Stomach (tissue), 9 donors: ENCODE data around the gene C1QTNF12. TPM values are rescaled to one million over a fixed set of nuclear protein-coding genes. Genes with fewer than 3 reads are reported as not detected.
A peak's percentile ranks its signal among the peaks of the same experiment; 100 is the strongest.

ENCODE experiments used
- DNase-seq, 2 donors: peaks; one replicate each; pipeline versions ENCODE4 v3.0.0 to v3.0.0-alpha.2; 2013 to 2019
- H3K27ac ChIP-seq, 5 donors: fragments of 200-600 bp in 4 of 5; sonication (generic) in 4 of 5; one replicate each; pipeline ENCODE4 v1.5.1; 2013 to 2019; ENCODE audit warnings: mild to moderate bottlenecking in 1 of 5, moderate library complexity in 1 of 5
- H3K27me3 ChIP-seq, 3 donors: fragments of 200-600 bp; sonication (generic); one replicate each; pipeline ENCODE4 v1.5.1; 2017 to 2019; ENCODE audit warnings: mixed run types in 1 of 3
- H3K36me3 ChIP-seq, 4 donors: fragments of 200-600 bp; sonication (generic); 1 replicate in 3 of 4; 2 replicates in 1 of 4; pipeline ENCODE4 v1.5.1; 2016 to 2019
- H3K4me1 ChIP-seq, 4 donors: fragments of 200-600 bp; sonication (generic); one replicate each; pipeline ENCODE4 v1.5.1; 2016 to 2019
- H3K4me3 ChIP-seq, 4 donors: fragments of 200-600 bp; sonication (generic) in 3 of 4; one replicate each; pipeline ENCODE4 v1.5.1; 2016 to 2019; ENCODE audit warnings: mild to moderate bottlenecking in 1 of 4
- H3K9me3 ChIP-seq, 4 donors: fragments of 200-600 bp; sonication (generic); one replicate each; pipeline ENCODE4 v1.5.1; 2016 to 2019
- EP300 ChIP-seq: sonication (generic); formaldehyde crosslinking; IDR thresholded peaks from one replicate; pipeline ENCODE4 v1.6.1; 2017; ENCODE audit warnings: antibody characterized with exemption
- POLR2A ChIP-seq, 4 donors: fragments of 450-650 bp; IDR thresholded peaks; one replicate each; pipeline ENCODE4 v1.6.1; 2016; ENCODE audit warnings: antibody characterized with exemption in 4 of 4, control low read depth in 2 of 4, mild to moderate bottlenecking in 1 of 4, moderate library complexity in 1 of 4
- POLR2AphosphoS5 ChIP-seq, 3 donors: sonication (generic); formaldehyde crosslinking; IDR thresholded peaks; one replicate each; pipeline ENCODE4 v1.6.1; 2016; ENCODE audit warnings: antibody characterized with exemption in 3 of 3
- WGBS, 5 donors: extraction: QIAGEN DNeasy Blood & Tissue Kit in 3 of 5; methylation state at CpG; one replicate each; pipeline versions ENCODE4 v1.1.5 to v1.1.7; 2013 to 2018; 5-methylcytosine and 5-hydroxymethylcytosine counted together
- intact Hi-C: fragments of 100-400 bp; cut with DNase I; formaldehyde crosslinking; loops from one replicate; pipeline ENCODE4 v1.15.1; 2023; ENCODE audit warnings: low total_unique reads
- polyA plus RNA-seq, 3 donors: library from polyadenylated mRNA; stranded (reverse); fragments of 200-250 nt; gene quantifications; one replicate each; pipeline ENCODE4 v1.2.3, GENCODE V29; 2013
- total RNA-seq, 5 donors: library from RNA; depleted of rRNA; stranded (reverse); fragments of >200 nt; gene quantifications; one replicate each; pipeline versions ENCODE4 v1.1.0 to v1.2.3, GENCODE V29; 2014 to 2016
- TF ChIP-seq, protein P1 (sequence below), 7 experiments: fragments of 450-650 bp in 4 of 7; fragments of 200-600 bp in 3 of 7; sonication (generic) in 3 of 7; IDR thresholded peaks; one replicate each; pipeline ENCODE4 v1.5.1; 2016 to 2019; ENCODE audit warnings: antibody characterized with exemption in 7 of 7, control low read depth in 2 of 7, mild to moderate bottlenecking in 1 of 7
- donor health status: healthy with polysubstance abuse.
- donor health status: Bipolar disorder and iron deficiency.
- donor health status: healthy.

Gene C1QTNF12
- total and polyA plus RNA-seq, 8 donors: 1.5 to 21.3 (median 2.9) TPM; not detected in 2

DNA sequence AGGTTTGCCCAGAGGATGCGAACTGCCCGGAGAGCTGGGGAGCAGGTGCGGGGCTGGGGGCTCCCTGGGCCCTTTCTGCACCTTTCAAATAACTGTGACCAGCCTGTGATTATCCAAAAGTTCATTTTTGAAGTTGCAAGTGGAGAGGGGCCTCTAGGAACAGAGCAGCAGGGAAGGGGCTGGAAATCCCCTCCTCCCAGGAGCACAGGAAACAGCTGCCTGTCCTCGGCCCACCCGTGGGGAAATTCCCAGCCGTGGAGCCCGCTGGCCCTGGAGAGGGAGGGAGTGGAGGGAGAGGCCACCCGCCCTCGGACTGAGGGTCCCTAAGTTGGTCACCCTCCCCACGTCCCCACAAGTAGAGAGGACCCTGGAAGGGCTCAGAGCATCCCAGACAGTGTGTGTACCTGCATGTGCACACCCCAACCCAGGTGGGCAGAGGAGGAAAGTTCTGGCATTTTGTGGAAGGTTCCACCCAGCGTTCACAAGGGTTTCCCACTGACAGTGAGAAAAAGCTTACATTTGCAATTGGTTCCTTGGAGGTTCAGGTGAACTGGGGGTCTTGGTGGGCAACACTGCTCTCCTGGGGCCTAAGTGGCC, 31.3 kb downstream of the C1QTNF12 start:
- H3K9me3 ChIP-seq: no peaks in the 10 kb centered on the region
- no peak overlapping the region for H3K4me3 ChIP-seq
- peaks cover 0 to 13% (median 0%) of the 10 kb centered on the region in 3 donors for H3K27me3 ChIP-seq
- WGBS, 5 donors: 39 to 55% (median 47%) methylated on average over 9 to 11 of the region's 11 CpGs
- no peak for DNase-seq
- H3K4me1 ChIP-seq: peaks cover 4 to 37% (median 25%) of the 10 kb centered on the region in 4 donors
- TF ChIP-seq POLR2A (IDR thresholded peaks at IDR 0.05): no peak
- TF ChIP-seq, protein P1, sequence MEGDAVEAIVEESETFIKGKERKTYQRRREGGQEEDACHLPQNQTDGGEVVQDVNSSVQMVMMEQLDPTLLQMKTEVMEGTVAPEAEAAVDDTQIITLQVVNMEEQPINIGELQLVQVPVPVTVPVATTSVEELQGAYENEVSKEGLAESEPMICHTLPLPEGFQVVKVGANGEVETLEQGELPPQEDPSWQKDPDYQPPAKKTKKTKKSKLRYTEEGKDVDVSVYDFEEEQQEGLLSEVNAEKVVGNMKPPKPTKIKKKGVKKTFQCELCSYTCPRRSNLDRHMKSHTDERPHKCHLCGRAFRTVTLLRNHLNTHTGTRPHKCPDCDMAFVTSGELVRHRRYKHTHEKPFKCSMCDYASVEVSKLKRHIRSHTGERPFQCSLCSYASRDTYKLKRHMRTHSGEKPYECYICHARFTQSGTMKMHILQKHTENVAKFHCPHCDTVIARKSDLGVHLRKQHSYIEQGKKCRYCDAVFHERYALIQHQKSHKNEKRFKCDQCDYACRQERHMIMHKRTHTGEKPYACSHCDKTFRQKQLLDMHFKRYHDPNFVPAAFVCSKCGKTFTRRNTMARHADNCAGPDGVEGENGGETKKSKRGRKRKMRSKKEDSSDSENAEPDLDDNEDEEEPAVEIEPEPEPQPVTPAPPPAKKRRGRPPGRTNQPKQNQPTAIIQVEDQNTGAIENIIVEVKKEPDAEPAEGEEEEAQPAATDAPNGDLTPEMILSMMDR (IDR thresholded peaks at IDR 0.05): no peak
- no peak for TF ChIP-seq EP300
- TF ChIP-seq POLR2AphosphoS5 (IDR thresholded peaks at IDR 0.05): no peak
- no peak overlapping the region for H3K27ac ChIP-seq
- intact Hi-C loops: no loop called here
- H3K36me3 ChIP-seq: peaks cover 25 to 51% (median 49%) of the 10 kb centered on the region in 4 donors

DNA sequence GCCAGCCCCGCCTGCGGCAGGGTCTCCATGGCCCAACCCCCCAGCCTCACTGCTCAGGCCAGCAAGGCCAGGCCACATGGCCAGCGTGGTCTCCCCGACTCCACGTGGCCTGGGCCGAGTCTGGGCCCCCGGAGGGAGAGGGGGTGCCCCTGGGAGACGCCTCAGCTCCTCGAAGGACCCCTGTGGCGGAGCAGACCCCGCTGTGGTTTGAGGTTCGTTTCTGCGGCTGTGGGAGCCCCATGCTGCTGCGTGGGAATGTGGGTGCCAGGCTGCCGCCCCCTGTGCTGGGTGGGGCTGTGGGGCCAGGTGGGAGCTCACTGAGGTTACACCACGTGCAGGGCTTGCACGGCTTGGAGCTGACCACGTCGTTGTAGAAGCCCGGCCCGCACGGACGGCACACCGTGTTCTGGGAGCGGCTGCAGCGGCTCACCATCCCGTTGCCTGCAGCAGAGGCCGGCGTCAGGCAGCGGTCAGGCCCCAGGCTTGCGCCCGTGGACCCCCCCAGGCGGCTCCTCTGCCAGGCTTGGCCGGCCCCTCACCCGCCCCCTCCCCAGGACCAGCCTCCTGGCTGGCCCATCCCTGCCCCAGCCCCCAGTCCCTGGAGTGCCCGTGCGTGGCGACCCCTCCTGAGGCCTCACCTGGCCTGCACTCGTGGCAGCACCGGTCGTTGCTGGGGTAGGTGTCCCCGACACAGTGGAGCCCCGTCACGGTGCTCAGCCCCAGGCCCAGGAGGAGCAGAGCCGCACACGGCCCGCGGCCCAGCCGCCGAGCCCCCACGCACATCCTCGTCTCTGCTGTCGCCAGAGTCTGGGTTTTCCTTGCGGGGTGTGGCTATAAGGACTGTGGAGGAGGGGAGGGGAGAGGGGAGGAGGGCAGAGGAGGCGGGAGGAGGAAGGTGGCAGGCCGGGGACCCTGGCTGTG, 32.9 kb downstream of the C1QTNF12 start, which contains the start of gene TNFRSF4:
TNFRSF4 (minus strand) TSS at position 809 of the 921 bp plus-strand sequence; CDS start at position 783, 26 bp downstream.
- Histone ChIP-seq H3K9me3 (no peaks in the 10 kb centered on the region), H3K4me3 (peak within 1 kb of the TSS; percentile 18 to 35 (median 22)), H3K36me3 (peaks cover 21 to 35% (median 33%) of the 10 kb centered on the region in 4 donors), H3K27me3 (peaks cover 0 to 19% (median 0%) of the 10 kb centered on the region in 3 donors), H3K27ac (peak within 1 kb of the TSS in 3 of 5 donors; percentile 47 to 71 (median 47)), H3K4me1 (peaks cover 5 to 41% (median 31%) of the 10 kb centered on the region in 4 donors)
- WGBS, 5 donors: 23 to 61% (median 39%) methylated on average over 11 to 56 of the region's 56 CpGs
- DNase-seq: peak in 1 of 2 donors; percentile 61
- TF ChIP-seq, protein P1 (IDR thresholded peaks at IDR 0.05): no peak
- TF ChIP-seq POLR2A (IDR thresholded peaks at IDR 0.05) (no peak), POLR2AphosphoS5 (IDR thresholded peaks at IDR 0.05) (no peak), EP300 (no peak)
- intact Hi-C loops: no loop called here

DNA sequence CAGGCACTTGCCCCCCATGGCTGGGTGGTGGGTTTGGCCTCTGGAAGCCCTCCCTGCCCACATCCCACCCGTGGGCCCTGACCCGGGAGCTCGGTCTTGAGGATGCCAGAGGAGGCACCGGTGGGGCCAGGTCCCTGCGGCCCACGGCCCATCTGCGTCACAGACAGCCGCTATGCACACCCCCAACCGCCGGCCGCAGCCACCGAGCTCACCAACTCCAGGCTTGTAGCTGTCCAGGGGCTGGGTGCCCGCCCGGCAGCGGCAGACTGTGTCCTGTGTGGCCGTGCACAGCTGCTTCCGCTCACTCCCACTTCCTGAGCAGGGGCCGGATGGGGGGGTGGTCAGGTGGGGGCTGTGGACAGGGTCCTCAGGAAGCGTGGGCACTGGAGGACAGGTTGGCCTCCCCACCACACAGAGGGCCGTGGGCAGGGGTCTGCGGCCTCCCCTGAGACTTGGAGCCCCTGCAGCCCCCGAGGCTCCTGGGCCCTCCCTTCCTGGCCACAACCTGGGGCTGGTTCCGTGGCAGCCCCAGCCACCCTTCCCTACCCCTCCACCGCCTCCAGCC, 33.7 kb downstream of the C1QTNF12 start:
- peaks cover 13 to 48% (median 39%) of the 10 kb centered on the region in 4 donors for H3K4me1 ChIP-seq
- peak overlapping the region; percentile 19 to 35 (median 24) for H3K4me3 ChIP-seq
- peaks cover 14 to 27% (median 25%) of the 10 kb centered on the region in 4 donors for H3K36me3 ChIP-seq
- peaks cover 0 to 26% (median 4%) of the 10 kb centered on the region in 3 donors for H3K27me3 ChIP-seq
- no peaks in the 10 kb centered on the region for H3K9me3 ChIP-seq
- TF ChIP-seq EP300: no peak
- peak in 2 of 3 donors; percentile 5 to 24 for TF ChIP-seq POLR2AphosphoS5 (IDR thresholded peaks at IDR 0.05)
- TF ChIP-seq, protein P1 (IDR thresholded peaks at IDR 0.05): no peak
- intact Hi-C loops: no loop called here
- H3K27ac ChIP-seq: peak overlapping the region in 3 of 5 donors; percentile 47 to 71 (median 47)
- WGBS, 5 donors: 42 to 75% (median 65%) methylated on average over 6 to 24 of the region's 24 CpGs
- peak; percentile 53 to 60 for DNase-seq
